HT-29 (cell line): ENCODE data around the gene CORO2B. TPM values are rescaled to one million over a fixed set of nuclear protein-coding genes. Genes with fewer than 3 reads are reported as not detected.

Experiments used
- DNase-seq: peaks from one replicate; pipeline ENCODE4 v3.0.0-alpha.2; 2015; ENCODE audit warnings: low spot score
- total RNA-seq: library from RNA; depleted of rRNA; stranded (reverse); fragments of >200 nt; shearing (Covaris generic); gene quantifications from 2 replicates; pipeline ENCODE4 v1.2.3, GENCODE V29; 2014

CORO2B gene
- total RNA-seq, 1 experiment from 2014 or later: not detected

DNA sequence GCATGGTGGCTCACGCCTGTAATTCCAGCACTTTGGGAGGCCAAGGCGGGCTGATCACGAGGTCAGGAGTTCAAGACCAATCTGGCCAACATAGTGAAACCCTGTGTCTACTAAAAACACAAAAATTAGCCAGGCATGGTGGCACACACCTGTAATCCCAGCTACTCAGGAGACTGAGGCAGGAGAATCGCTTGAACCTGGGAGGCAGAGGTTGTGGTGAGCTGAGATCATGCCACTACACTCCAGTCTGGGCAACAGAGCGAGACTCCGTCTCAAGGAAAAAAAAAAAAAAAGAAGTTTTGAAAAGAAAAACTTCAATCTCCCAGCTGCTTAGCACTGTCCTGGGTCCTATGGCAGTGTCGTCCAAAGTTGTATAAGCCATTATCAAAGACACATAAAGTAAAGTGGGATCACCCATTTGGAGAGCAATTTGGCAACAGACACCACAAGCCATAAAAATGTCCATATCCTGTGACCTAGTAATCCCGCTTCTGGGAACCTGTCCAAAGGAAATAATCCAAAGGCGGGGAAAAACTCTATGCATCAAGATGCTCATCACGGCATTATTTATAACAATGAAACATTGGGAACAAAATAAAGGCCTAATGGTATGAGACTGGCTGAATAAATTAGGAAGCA, 26.2 kb downstream of the CORO2B start:
- DNase-seq: peak; percentile 24

DNA sequence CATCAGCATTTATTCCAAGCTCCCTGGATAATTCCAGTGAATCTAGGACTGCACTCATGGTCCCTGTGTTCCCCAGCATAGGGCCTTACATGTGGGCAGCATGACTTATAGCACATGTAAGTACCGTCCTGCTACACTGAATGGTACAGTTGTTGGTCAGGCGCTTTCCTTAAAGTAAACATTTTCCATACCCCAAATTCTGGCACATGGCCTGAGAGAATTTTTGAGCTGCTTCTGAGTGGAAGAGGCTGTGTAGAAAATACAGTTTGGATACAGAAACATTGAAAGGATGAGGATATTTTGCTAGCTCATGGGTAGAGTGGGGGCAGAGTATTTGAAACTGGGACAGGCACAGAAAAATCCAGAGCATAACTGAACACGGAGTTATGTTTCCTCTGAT, 27.6 kb downstream of the CORO2B start:
- no peak for DNase-seq

DNA sequence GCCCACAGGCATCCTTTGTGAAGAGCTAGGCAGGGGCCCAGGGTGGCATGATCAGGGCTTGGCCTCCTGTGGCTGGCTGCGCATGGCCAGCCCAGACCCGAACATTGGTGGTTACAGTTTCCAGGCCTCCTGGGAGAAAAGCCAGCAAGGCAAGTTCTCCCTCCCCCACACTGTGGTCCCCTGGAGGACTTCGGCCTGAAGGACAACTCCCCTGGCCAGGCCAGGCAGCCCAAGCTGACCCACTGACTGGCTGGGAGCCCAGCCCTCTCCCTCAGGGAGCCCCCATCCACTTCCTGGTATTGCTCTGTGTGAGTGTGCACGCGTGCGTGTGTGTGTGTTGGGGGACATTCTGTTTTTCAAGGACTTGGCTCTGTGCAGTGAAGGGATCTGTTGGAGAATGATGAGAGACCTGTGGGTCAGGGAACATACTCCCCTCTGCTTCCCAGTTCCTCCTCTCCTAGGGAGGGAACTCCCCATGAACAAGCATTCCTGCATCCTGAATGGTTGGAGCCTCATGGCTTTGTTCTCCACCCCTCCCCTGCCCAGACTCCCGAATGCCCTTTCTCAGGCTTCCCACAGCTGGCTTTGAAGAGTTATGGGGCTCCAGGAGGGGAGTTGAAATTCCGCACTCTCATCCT, 29.5 kb downstream of the CORO2B start:
- DNase-seq: no peak

DNA sequence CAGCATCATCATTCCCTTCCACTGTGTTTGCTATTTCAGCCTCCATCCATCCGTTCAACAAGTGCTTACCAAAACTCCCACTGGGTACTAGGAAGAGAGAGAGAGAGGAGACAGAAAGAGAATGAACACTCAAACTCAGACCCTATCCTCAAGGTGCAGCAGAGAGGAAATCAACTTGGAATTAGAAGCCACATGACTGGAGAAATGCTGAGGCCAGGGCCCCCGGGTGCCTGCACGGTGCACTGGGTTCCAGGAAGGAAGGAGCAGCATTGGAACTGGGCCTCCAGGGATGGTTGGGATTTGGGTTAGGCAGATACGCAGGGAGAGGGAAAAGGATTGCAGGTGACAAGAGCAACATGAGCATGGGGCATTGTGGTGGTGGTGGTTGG, 30.0 kb downstream of the CORO2B start:
- no peak for DNase-seq

DNA sequence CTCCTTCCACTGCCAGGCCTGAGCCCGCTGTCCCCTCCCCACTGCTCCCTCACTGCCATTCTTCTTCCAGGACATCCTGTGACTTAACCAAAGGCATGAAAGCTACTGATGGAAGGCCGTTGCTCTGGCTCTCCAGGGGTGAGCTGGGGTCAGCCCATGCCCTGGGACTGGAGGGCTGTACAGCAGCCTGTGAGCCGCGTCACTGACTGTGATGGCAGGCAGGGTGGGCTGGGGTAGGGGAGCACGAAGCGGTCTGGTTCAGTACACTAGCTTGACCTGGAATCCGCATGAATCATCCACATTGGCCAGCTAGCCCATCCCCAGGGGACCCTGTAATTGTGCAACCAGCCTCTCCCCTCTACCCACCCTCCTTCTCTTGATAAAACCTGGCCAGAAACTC, 30.8 kb downstream of the CORO2B start:
- DNase-seq: no peak

DNA sequence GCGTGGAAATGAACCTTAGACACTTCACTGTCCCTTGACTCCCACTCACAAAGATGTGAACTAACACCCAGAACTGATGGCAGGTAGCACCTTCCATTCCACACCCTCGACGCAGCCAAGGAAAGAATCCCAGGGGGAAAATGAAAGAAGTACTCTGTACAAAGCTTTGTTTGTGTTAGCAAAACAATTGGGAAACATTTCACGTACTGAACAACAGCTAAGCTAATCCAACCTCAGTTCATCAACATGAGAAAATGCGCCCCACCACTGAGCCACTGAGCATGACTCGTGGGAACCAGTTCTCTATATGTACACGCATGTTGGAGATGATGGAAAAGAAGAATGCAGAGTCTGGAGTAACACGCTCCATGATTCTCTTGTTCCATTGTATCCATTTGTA, 32.0 kb downstream of the CORO2B start:
- no peak for DNase-seq

DNA sequence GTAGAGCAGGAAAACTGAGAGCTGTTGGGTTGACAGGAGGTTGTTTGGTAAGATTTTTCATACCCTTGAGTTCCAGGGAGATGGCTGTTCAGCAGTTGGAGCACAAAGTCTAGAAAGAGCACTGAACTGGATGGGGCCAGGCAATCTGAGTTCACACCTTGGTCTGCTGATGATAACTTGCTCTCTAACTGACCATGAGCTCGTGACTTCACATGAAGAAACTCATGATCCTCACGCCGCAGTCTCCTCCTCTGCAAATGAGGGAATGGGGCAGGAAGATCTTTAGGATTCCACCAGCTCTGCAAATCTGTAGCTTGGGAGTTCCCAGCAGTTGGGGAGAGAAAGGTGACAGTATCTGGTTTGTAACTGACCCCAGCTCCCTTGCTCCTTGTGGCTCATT, 33.7 kb downstream of the CORO2B start:
- no peak for DNase-seq

DNA sequence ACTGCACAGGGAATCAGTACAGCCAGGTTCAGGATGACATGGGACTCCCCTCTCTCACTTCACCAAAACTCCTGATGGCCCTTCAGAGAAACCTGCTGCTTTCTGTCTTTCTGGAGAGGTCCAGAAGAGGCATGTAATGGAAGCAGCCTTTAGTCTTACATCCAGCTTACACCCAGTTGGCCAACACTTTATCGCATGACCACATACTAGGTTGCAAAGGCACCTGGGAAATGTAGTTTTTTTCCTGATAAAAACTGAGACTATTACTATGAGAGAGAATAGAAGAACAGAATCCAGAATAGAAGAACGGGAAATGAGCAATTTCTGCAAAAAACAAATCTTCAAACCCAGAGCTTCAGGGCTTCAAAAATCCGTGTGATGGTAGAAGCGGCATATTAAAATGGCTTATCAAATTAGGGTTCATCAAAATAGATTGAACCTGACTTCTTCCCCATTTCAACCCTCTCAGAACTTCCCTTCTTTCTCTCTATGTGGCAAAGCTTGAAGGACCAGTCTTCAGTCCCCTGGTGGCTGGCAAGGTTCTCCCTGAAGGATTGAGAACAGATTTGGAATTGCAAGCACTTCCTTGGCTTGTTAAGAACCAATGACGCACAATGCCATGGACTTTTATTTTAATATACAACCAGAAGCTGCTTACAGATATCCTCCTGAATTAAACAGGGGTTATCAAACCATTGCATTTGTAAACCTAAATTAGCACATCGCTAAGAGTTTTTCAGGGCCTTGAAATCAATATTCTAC, 34.4 kb downstream of the CORO2B start:
- peak; percentile 30 for DNase-seq

DNA sequence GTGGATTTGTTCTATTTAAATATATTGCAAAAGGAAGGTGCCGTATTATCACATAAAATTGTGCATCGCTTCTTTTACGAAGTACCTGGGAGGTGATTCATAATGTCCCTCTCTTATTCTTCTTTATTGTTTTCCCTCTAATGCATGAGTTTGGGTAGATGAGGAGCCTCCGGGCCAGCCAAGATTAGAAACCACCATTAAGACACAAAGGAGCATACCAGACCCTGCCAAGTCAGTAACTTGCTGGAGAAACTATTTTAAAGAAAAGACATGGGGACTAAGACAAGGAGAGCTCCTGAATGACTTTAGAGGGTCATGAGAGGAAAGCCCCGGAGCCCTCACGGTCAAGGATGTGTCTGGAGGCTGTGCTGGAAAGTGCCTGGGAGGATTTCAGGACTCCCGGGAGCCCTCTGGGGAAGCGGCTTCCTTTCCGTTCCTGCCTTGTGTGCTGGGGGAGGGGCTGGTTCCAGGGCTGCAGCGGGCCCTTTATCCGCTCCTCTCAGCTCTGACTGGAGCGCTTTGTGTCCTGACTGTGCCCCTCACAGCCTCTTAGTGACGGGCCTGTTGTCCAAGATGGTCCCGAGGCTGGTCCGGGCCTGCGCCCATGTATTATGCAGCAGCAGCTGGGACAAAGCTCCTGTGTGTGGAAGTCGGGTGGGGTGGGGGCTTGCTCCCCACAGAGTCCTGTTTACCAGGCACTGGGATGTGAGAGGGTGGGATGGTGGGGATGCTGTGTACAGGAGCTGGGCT, 35.7 kb downstream of the CORO2B start:
- no peak for DNase-seq

DNA sequence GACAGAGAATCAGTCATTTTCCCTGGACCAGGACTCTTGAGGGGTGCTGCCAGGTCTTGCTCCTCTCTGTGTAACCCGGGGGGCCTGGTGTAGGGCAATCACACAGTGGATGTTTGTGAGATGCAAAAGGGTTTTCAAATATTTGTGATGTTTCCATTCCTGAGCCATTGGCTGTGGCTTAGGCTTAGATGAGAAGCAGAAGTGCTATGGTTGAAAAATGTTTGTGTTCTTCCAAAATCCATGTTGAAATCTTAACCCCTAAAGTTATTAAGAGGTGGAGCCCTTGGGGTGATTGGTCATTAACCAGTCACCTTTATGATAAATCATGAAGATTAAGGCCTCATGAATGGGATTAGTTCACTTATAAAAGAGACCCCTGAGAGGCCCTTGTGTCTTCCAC, 36.5 kb downstream of the CORO2B start:
- DNase-seq: no peak

DNA sequence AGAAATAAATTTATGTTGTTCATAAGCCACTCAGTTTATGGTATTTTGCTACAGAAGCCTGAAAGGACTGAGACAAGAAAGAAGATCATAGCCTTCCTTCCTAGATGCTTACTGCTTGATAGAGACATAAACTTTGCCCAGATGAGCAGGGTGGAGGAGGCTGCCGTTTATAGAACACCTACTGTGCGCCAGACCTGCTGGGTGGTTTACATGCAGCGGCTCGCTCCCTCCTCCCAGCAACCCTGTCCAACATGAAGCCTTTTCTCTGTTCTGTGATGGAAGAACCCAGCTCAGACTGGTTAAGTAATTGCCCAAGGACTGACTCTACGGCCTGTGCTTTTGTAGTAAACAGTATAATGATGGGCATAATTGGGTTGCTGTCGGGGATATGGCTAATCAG, 37.0 kb downstream of the CORO2B start:
- DNase-seq: no peak

DNA sequence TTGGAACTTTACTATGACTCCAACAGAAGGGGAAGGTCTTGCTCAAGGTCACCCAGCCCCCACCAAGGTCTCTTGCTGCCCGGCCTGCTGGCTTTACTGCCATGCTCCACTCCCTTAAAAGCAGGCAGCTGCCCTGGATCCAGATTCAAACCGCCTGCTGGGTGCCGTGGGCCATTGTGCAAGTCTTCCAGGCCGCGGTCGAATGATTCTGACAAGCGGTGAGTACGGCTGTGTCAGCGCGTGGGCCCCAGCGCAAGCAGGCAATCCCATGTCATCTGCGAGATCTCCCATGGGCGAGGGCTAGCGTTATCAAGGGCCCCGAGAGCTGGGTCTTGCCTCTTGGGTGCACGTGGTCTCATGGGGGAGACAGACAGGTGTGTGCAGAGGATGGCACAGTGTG, 37.6 kb downstream of the CORO2B start:
- DNase-seq: no peak

DNA sequence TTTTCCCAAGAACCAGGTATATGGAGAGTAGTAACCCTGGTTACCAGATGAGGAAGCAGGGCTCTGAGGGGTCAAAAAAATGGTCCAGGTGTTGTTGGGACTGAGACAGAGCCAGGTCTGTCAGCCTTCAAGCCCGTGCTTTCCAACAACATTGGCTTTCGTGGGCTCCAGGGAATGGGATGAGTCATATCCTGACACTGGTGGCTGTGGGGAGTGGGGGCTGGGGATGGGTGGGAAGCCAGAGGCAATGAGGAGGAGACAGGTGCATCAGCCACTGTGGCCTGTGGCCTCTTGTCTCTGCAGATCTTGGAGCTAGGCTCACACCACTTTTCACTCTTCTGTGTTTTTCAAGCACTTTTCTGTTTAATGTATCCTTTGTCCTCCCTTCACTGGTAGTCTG, 38.2 kb downstream of the CORO2B start:
- DNase-seq: no peak

DNA sequence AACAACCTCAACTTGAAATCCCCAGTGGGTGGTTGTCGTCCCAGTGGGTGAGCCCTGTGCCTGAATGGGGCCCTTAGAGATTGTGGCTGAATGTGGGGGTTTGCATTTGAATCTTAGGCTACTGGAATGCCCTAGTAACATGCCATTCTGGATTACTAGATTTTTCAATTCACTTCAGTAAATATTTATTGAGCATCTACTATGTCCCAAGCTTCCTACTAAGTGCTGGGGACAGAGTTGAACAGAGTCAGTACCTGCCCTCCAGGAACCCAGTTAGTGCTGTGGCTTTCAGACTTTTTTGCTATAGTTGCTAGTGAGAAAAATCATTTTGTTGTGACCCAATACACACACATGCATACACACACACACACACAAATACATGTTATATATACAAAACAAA, 39.0 kb downstream of the CORO2B start:
- no peak for DNase-seq

DNA sequence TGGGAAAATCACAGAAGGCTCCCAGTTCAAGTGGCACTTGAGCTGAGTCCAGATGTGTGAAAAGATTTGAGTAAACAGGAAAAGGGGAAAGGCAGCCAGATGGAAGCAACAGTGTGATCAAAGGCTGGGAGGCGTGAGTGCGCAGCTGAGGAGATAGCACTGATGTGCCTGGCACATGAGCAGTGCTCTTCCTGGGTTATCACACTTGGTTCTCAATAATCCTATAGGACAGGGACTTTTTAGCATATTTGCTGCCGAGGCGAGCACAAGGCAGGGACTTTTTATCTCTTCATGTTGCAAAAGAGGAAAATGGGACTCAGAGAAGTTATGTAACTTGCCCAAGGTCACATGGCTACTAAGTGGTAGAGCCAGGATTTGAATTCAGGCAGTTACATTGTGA, 39.6 kb downstream of the CORO2B start:
- no peak for DNase-seq

DNA sequence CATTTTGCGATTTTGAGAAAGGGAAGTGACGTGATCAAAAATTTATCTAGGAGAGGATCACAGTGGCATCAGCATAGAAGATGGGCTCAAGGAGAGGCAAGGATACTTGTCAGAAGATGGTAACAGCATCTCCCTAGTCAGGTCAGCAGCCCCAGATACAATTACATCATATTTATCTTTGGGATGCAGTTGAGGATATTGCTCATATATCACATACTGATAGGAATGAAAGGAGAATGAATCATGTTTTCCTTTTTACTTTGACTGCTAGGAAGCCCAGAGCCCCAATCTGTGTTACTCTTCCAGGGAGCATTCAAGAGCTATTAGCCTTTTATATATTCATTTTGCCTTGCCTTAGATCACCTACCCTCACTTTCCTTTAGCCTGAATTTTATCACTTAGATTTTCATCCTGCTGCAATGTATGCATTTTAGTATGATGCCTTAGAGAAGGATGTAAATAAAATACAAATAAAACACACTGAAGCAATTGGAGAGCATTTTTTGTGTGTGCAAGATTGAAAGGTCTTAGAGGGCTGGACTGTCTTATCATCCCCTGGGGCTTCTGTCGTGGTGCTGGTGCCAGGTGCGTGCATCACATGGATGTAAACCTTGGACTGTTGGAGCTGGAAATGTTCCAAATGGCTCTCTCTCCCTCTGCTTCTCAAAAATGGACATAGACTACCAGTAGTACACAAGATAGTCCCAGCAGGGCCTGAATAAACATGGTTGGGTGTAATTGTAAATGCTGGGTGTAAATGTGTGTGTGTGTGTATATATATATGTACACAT, 40.3 kb downstream of the CORO2B start:
- no peak for DNase-seq

DNA sequence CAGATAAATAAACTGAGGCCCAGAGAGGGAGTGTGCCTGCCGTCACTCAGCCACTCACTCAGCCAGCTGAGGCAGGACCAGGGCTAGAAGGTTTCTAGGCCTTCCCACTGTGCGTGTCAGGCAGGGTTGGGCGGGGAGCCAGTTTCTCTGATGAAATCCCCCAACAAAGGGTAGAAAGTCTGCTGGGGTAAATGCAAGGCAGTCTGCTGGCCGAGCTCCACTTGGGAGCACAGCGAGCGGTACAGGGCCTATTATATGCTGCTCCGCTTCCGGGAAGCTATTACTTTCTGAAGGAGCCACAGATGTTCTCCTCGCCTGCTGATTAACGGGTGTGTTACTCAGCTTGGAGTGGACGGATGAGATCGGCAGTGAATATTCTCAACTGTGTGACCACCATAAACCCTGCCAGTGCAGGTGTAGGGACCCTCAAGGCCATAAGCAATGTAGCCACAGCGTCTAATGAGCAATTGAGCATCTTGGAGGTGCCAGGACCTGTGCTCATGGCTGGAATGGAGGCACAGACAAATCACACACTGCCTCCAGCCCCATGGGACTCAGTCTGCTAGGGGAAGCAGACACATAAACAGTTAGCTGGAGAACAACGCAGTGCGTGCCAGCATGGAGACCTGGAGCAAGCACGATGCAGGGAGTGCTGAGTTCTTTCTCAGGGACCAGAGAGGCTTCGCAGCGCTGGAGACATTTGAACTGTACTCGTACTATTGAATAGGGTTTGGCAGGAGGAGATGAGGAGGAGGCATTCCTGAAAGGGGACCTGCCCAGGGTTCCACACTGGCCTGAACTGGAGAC, 42.1 kb downstream of the CORO2B start:
- DNase-seq: no peak

DNA sequence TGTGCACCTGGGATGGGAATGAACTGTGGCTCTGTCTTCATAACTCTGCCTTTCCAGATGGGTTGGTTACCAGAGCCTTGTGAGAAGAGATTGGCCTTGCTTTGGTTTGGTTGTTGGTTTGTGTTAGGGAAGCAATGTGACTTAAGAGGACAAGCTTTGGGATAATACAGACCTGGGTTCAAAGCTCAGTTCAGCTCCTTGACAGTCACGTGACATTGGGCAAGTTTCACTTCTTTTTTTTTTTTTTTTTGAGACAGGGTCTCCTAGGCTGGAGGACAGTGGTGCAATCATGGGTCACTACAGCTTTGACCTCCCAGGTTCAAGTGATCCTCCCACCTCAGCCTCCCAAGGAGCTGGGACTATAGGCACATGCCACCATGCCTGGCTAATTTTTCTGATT, 42.7 kb downstream of the CORO2B start:
- no peak for DNase-seq

DNA sequence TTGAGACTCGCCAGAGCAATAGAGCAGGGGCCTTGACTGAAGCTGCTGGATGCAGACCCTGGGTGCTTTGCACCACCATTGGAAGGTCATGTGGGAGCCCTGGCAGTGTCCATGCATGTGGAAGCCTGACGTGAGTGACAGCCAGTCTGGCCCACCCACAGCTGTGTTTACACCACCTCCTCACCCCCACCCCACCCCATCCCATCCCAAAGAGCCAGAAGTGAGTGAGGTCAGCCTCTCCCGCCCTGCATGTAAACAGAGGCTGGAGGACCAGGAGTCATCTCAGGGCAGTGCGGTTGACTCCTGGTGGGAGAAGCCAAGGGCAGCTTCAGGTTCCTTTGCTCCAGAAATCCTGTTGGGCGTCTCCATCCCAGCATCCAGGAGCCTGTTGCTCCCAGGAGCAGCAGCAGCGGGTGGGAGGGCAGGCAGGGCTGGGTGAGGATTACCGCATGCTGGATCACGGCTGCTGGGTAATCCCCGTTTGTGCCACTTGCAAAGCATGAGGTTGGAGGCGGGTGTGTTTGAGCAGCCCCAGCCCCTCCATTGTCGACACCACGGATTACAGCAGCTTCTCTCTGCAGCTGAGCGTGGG, 44.6 kb downstream of the CORO2B start:
- no peak for DNase-seq

DNA sequence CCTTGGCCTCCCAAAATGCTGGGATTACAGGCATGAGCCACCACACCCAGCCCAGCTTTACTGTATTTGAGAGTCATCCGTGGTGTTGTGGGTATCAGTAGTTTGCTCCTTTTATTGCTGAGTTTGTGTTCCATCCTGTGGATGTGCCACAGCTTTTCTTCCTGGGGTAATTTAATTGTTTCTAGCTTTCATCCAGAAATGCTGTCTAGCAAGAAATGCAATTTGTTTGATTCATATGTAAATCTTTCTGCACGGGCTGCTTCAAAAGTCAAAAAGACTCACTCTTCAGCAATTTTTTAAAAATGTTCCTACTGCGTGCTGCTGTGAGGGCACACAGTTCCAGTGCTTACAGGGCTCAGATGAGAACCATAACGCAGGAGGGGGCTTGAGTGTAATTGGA, 47.1 kb downstream of the CORO2B start:
- DNase-seq: no peak
